ENCODE measurements around the gene RAD50.
"Not testable (repeated sequence)": the region's sequence is repeated elsewhere in the genome, so short reads cannot be mapped to it uniquely, and the experiment has no call there.

RAD50 gene

GRCh38 chr5:132556763-132557477 is at the start of gene RAD50:
Gene RAD50, plus strand, starts transcription at chr5:132556977. Its CDS starts 348 bp downstream, at chr5:132557325.
- peak within 1 kb of the TSS; percentile 96 for H3K4me3 ChIP-seq (ENCODE audit: control insufficient read depth, low read depth, low read length)
- no peak for TF ChIP-seq CTCF (IDR thresholded peaks at IDR 0.05; ENCODE audit: control insufficient read depth, insufficient read depth, low read depth, low read length, missing control alignments)
- peak; percentile 59 for DNase-seq (ENCODE audit: low read depth)

- H3K4me3 ChIP-seq (ENCODE audit: control insufficient read depth, low read depth, low read length): no peak overlapping the region
- TF ChIP-seq CTCF (IDR thresholded peaks at IDR 0.05; ENCODE audit: control insufficient read depth, insufficient read depth, low read depth, low read length, missing control alignments): no peak
- no peak for DNase-seq (ENCODE audit: low read depth)
These were observed 46.7 kb upstream of the RAD50 start for GRCh38 chr5:132510076-132510475.

- DNase-seq (ENCODE audit: low read depth); H3K4me3 ChIP-seq (ENCODE audit: control insufficient read depth, low read depth, low read length): not testable (repeated sequence)
These were observed 43.0 kb upstream of the RAD50 start for GRCh38 chr5:132513618-132514336.

- not testable (repeated sequence) for H3K4me3 ChIP-seq (ENCODE audit: control insufficient read depth, low read depth, low read length); DNase-seq (ENCODE audit: low read depth)
These were observed 34.7 kb upstream of the RAD50 start for GRCh38 chr5:132522067-132522466.

- not testable (repeated sequence) for DNase-seq (ENCODE audit: low read depth); H3K4me3 ChIP-seq (ENCODE audit: control insufficient read depth, low read depth, low read length)
These were observed 31.9 kb upstream of the RAD50 start for GRCh38 chr5:132524877-132525276.

- DNase-seq (ENCODE audit: low read depth): no peak
- no peak overlapping the region for H3K4me3 ChIP-seq (ENCODE audit: control insufficient read depth, low read depth, low read length)
- TF ChIP-seq CTCF (IDR thresholded peaks at IDR 0.05; ENCODE audit: control insufficient read depth, insufficient read depth, low read depth, low read length, missing control alignments): no peak
These were observed 31.5 kb upstream of the RAD50 start for GRCh38 chr5:132525299-132525724.

GRCh38 chr5:132526290-132526973 is 30.3 kb upstream of the RAD50 start:
- peak; percentile 79 for TF ChIP-seq CTCF (IDR thresholded peaks at IDR 0.05; ENCODE audit: control insufficient read depth, insufficient read depth, low read depth, low read length, missing control alignments)
- no peak for DNase-seq (ENCODE audit: low read depth)
- H3K4me3 ChIP-seq (ENCODE audit: control insufficient read depth, low read depth, low read length): no peak overlapping the region

GRCh38 chr5:132526974-132527564 is 29.7 kb upstream of the RAD50 start:
- no peak for DNase-seq (ENCODE audit: low read depth)
- no peak for TF ChIP-seq CTCF (IDR thresholded peaks at IDR 0.05; ENCODE audit: control insufficient read depth, insufficient read depth, low read depth, low read length, missing control alignments)
- no peak overlapping the region for H3K4me3 ChIP-seq (ENCODE audit: control insufficient read depth, low read depth, low read length)
